ENCODE measurements around the gene TFIP11.

The TFIP11 gene

GRCh38 chr22:26463688-26464087 lies 48.6 kb downstream of the TFIP11 start:
- TF ChIP-seq TAF1 (IDR thresholded peaks at IDR 0.05; ENCODE audit: borderline replicate concordance, insufficient read depth, low read length) (no peak), SIN3A (IDR thresholded peaks at IDR 0.05; ENCODE audit: borderline replicate concordance, insufficient read depth, low read length) (no peak), FOXP2 (optimal IDR thresholded peaks at IDR 0.05; ENCODE audit: borderline replicate concordance, extremely low read depth, extremely low read length, insufficient read depth) (no peak), POLR2AphosphoS5 (IDR thresholded peaks at IDR 0.05; ENCODE audit: low read depth, low read length) (no peak)
- TF ChIP-seq, protein P1, sequence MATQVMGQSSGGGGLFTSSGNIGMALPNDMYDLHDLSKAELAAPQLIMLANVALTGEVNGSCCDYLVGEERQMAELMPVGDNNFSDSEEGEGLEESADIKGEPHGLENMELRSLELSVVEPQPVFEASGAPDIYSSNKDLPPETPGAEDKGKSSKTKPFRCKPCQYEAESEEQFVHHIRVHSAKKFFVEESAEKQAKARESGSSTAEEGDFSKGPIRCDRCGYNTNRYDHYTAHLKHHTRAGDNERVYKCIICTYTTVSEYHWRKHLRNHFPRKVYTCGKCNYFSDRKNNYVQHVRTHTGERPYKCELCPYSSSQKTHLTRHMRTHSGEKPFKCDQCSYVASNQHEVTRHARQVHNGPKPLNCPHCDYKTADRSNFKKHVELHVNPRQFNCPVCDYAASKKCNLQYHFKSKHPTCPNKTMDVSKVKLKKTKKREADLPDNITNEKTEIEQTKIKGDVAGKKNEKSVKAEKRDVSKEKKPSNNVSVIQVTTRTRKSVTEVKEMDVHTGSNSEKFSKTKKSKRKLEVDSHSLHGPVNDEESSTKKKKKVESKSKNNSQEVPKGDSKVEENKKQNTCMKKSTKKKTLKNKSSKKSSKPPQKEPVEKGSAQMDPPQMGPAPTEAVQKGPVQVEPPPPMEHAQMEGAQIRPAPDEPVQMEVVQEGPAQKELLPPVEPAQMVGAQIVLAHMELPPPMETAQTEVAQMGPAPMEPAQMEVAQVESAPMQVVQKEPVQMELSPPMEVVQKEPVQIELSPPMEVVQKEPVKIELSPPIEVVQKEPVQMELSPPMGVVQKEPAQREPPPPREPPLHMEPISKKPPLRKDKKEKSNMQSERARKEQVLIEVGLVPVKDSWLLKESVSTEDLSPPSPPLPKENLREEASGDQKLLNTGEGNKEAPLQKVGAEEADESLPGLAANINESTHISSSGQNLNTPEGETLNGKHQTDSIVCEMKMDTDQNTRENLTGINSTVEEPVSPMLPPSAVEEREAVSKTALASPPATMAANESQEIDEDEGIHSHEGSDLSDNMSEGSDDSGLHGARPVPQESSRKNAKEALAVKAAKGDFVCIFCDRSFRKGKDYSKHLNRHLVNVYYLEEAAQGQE (IDR thresholded peaks at IDR 0.05; ENCODE audit: insufficient read depth in 1 of 2, low read depth in 2 of 2, low read length in 2 of 2), result no peak

GRCh38 chr22:26463101-26463661 lies 49.1 kb downstream of the TFIP11 start:
- TF ChIP-seq TAF1 (IDR thresholded peaks at IDR 0.05; ENCODE audit: borderline replicate concordance, insufficient read depth, low read length), result no peak
- TF ChIP-seq POLR2AphosphoS5 (IDR thresholded peaks at IDR 0.05; ENCODE audit: low read depth, low read length), result no peak
- no peak for TF ChIP-seq SIN3A (IDR thresholded peaks at IDR 0.05; ENCODE audit: borderline replicate concordance, insufficient read depth, low read length)
- TF ChIP-seq, protein P1 (IDR thresholded peaks at IDR 0.05; ENCODE audit: insufficient read depth in 1 of 2, low read depth in 2 of 2, low read length in 2 of 2), result peak in 1 of 2 experiments; percentile 66; a peak in 1 of 4 replicates
- TF ChIP-seq FOXP2 (optimal IDR thresholded peaks at IDR 0.05; ENCODE audit: borderline replicate concordance, extremely low read depth, extremely low read length, insufficient read depth), result peak; percentile 26

- TF ChIP-seq, protein P1 (IDR thresholded peaks at IDR 0.05; ENCODE audit: insufficient read depth in 1 of 2, low read depth in 2 of 2, low read length in 2 of 2), result no peak
- TF ChIP-seq SIN3A (IDR thresholded peaks at IDR 0.05; ENCODE audit: borderline replicate concordance, insufficient read depth, low read length), result no peak
Observed at GRCh38 chr22:26462641-26463040, 49.6 kb downstream of the TFIP11 start.

- TF ChIP-seq, protein P1 (IDR thresholded peaks at IDR 0.05; ENCODE audit: insufficient read depth in 1 of 2, low read depth in 2 of 2, low read length in 2 of 2), result no peak
- TF ChIP-seq POLR2AphosphoS5 (IDR thresholded peaks at IDR 0.05; ENCODE audit: low read depth, low read length) (no peak), FOXP2 (optimal IDR thresholded peaks at IDR 0.05; ENCODE audit: borderline replicate concordance, extremely low read depth, extremely low read length, insufficient read depth) (no peak), TAF1 (IDR thresholded peaks at IDR 0.05; ENCODE audit: borderline replicate concordance, insufficient read depth, low read length) (no peak), SIN3A (IDR thresholded peaks at IDR 0.05; ENCODE audit: borderline replicate concordance, insufficient read depth, low read length) (no peak)
Observed at GRCh38 chr22:26462051-26462450, 50.2 kb downstream of the TFIP11 start.

Measured in PFSK-1 (cell line).